HG03060 (cell line): ENCODE measurements around the gene TMEM132C.

ENCODE experiments used
- ATAC-seq: cut with Tn5 transposase; IDR thresholded peaks from one replicate; pipeline ENCODE4 v1.9.1; 2021; ENCODE audit warnings: low read depth, moderate number of reproducible peaks; ENCODE audit not compliant: unreplicated experiment

TMEM132C gene

DNA sequence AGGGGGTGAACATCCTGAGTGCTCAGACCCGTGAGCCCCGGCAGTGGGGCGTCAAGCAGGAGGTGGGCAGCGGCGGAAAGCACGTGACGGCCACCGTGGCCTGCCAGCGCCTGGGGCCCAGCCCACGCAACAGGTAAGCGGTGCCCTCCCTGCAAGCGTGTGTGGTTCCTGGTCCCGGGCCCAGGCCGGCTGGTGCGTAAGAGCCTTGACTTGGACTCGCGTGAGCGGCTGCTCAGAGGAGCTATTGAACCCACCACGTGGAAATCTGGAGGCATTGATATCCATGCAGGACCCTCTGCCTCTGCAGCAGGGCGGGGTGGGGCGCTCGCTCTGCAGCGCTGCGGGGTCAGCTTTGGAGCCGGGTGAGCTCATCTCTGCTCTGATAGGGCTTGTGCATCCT, 277.0 kb downstream of the TMEM132C start:
- no peak for ATAC-seq

DNA sequence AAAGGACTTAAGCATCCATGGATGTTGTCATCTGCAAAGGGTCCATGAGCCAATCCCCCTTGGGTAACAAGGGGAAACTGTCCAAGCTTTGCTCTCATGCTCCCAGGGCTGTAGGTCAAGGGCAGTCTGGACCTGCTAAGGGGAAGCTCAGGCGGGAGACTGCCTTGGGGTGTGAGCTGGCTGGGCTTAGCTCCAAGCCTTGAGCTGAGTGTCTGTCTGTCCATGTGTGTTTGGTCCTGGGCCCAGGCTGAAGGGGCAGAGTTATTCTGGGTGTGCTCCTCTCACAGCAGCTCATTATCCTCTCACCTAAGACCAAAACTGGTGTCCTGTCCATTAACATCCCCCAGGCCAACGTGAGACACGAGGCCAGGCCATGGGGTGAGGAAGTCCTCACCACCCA, 282.0 kb downstream of the TMEM132C start:
- ATAC-seq: no peak

DNA sequence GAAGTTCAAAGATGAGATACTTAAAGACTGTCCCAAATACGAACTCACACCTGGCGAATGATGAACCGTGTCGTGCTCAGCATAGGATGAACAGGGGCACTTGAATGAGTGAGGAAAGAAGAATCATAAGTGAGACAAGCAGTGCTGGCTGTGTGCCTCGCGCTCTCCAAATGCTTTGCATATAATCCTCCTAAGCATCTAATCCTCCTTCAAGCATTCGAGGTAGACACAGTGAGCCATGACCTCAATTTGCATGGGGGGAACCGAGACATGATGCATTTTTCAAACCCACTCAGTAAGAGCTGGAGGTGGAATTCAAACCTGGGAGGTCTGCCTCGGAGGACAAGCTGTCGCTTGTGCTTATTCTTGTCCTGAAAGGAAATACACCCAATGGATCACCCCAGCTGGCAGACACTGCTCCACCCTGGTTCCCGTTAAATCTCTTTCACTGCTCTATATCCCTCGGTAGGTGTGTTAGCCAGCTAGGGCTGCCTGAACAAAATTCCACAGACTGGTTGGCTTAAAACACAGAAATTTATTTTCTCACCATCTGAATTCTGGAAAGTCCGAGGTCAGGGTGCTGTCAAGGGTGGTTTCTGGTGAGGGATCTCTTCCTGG, 282.7 kb downstream of the TMEM132C start:
- no peak for ATAC-seq

DNA sequence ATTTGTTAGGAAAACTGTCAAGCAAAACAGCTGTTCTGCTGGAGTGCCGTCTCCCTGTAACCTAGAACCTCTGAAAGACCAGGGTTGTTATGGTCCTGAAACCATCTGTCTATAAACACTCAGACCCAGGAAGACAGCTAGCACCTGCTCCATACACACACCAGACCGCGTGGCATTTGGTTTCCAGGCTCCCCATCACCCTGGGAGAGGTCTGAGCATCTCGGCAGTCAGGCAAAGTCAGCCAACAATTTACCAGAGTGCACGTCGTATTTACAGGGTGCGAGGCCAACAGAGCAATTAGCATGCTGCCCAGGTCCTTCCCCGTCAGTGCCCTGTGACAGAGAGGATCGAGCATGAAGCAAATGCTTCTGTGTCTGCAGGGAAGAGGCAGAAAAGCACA, 284.3 kb downstream of the TMEM132C start:
- no peak for ATAC-seq

DNA sequence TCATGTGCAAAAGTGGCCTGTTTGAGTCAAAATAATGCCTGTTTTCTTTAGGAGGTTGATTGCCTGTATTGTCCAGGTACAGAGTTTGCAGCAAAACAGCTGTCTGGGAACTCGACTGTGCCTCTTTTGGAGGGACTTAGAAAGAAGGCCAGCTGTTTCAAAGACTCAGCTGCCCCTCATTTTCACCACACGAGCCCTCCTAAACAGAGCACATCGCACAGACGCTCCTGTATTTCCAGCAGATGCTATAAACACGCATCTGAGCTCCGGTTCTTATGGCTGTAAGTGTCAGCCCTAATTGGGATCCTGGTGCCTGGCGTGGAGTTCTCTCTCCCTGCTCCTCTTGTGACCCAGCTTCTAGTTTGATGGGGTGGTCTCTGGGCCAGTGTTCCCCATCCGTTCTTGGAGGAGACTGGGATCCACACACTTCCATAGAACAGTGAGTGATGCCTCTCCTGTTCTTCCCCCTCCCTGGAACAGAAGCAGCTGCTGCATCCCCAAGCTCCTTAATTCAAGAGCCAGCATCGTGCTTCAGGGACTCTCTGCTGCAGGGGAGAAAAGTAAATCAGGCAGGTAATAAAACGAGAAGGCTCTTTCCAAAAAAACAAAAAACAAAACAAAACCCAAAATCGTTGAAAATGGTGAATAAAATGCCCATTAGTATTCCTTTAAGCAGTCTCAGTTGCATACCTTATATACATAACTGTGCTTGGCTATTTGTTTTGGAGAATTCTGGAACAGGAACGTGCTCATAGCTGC, 287.8 kb downstream of the TMEM132C start:
- no peak for ATAC-seq

DNA sequence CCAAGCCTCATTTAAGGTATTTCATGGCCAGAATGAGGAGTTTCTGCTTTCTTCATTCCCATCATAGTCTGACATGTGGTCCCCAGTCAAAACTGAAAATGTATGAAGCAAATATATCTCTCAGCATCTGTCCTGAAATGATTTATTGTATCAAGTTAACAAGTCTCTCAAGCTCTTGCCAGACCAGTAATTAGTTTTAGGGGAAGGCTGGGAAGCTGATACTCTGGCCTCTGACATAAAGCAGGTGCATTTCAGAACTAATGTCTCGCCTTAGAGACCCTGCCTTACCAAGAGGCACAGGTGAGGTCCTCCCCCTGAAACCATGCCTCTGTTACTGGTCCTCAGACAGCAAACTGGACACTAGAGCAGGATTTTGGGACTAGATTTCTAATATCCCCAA, 290.3 kb downstream of the TMEM132C start:
- no peak for ATAC-seq

- no peak for ATAC-seq
Observed at GRCh38 chr12:128564956-128565355, 298.0 kb downstream of the TMEM132C start.

DNA sequence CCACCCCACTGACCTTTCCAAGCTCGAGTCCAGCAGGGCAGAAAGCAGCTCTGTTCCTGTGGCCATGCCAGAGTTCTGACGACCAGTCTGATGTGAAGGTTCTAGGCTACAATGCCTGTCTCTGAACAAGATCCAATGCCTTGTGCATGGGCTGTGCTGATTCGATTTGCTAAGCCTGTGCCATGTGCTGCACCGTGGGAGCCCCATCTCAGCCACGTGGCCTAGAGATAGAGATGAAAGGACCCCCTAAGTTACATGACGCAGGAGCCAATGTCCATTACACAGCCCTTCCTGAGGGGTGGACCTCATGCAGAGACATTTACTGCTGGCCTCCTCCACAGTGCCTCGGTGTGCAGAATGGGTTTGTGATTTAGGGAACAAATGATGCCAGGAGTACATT, 300.8 kb downstream of the TMEM132C start:
- no peak for ATAC-seq

DNA sequence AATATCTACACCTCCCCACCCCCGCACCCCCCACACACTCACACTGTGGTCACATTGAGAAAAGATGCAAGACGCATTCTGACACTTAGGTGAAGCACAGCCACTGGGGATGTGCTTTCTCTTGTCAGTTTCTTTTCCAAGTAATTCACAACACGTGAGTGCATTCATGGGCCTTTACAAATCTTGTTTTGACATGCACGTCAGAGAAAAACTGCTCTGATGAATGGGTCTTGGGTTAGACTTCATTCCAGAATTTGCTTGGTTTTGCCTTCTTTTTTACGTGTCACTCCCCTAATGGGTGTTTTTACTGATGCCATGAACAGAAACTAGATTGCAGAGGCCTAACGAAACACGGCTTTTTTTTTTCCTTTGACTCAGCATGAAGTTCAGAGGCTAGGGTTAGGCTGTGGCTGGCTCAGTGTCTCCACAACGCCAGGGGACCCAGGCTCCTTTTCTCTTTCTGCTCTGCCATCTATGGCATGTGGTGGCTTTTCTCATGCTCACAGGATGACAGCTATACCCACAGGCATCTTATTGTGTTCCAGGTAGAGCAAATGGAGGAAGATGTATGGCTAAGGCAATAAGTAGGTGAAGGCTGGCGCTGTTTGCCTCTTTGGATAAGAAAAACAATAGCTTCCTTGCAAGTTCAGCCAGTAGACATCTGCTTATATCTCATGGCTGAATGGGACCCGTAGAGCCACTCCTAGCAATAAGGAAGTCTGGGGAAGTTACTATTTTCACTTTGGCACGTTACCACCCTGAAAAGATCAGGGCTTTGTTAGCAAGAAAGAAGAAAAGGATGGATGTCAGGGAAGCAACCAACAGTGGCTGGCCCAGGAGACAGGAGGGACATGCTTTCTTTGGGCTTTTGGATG, 303.5 kb downstream of the TMEM132C start:
- no peak for ATAC-seq

GRCh38 chr12:128571906-128572810, 305.2 kb downstream of the TMEM132C start:
- ATAC-seq: no peak

GRCh38 chr12:128573907-128574306, 306.9 kb downstream of the TMEM132C start:
- ATAC-seq: no peak

DNA sequence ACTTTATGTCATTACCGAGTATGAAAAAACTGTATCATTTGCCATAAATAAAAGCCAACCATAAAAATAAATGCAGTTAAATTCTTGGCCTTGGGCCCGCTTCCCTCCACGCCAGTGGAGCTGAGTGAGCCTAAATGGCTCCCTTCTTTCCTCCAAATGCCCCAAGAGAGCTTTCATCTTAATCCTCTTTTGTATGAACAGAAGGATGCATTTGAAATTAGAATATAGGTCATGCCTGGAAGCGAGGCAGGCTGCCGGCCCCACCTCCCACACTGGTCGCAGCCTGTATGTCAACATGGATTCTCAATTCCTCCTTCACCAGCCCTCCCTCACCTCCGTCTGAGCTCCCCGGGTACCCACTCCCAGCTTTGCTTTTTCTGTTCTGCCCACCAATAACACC, 311.1 kb downstream of the TMEM132C start:
- no peak for ATAC-seq

DNA sequence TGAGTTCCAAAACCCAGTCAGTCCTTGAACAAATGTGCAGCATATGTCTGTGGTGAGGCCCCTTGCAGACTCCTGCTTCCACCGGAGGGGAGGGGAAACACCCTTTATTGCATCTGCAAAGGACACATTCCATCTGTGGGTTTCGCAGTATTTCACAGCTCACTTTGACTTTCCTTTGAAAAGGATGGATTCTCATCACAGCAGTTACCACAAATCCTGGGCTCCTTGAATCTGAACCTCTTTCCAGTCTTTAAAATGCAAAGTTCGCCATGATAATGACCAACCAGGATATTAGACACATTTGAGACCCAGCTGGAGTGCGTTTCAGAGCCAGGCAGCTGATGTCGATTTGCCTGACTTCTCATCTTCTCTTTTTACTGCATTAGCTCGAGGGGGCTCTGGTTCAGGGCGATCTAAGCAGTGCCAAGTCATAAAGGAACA, 314.4 kb downstream of the TMEM132C start:
- ATAC-seq: no peak

DNA sequence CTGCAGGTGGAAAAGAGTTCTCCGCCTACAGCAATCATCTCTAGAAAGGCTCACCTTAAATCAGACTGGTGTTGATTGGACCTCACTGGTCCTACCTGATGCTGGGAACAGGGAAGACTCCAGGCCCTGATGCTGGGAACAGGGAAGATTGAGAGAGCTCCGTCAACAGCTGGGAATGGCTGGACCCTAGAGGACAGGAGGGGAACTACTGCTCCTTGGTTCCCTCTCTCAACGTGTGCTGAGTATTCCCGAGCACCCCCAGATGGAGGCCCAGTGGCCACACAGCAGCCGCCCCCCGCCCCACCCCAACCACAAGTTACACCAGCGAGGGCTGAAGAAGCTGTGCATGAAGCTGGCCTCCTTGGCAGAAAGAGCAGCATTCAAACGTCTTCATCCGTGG, 316.5 kb downstream of the TMEM132C start:
- ATAC-seq: no peak

- no peak for ATAC-seq
Observed at GRCh38 chr12:128586451-128587029, 319.6 kb downstream of the TMEM132C start.

DNA sequence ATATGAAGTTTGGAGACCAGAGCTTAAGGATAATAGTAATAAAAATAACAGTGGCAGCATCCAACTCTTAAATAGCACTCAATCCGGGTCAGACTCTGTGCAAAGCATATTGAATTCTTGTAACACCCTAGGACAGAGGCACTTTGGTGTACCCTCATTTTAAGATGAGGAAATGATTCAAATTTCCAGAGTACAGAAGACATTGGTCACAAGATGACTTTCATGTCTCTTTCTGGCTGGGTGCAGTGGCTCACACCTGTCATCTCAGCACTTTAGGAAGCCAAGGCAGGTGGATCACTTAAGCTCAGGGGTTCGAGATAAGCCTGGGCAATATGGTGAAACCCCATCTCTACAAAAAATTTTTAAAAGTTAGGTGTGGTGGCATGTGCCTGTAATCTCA, 320.9 kb downstream of the TMEM132C start:
- ATAC-seq: no peak

DNA sequence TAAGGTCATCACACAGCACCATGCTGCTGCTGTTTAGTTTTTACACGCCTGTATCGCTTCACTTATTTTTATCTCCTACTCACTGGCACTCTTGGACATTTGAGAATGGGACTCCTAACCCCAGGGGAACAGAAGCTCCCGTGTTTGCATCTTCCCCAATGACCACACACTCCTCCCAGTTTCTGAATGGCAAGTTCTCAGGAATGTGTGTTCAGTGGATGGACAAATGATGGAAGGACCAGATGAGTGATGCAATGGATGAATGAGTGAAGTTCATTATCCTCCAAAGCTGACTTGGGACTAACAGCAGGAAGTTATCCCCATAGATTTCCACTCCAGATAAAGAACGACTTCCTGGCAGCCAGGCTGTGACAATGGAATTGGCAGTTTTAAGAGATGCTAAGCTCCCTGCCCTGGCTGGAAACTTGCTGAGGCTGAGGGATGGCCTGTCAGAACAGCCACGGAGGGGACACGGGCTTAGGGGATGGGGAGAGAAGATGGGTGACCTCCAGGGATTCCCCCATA, 325.3 kb downstream of the TMEM132C start:
- ATAC-seq: no peak

GRCh38 chr12:128594521-128594920, 327.6 kb downstream of the TMEM132C start:
- no peak for ATAC-seq

- no peak for ATAC-seq
Observed at GRCh38 chr12:128595609-128596008, 328.6 kb downstream of the TMEM132C start.

GRCh38 chr12:128600886-128601285, 333.9 kb downstream of the TMEM132C start:
- no peak for ATAC-seq
